Fibroblast of lung (primary cell): ENCODE results near the gene CSK. TPM values are rescaled to one million over a fixed set of nuclear protein-coding genes. Genes with fewer than 3 reads are reported as not detected.
"Not testable (repeated sequence)": the region's sequence is repeated elsewhere in the genome, so short reads cannot be mapped to it uniquely, and the experiment has no call there.

Source experiments
- DNase-seq, 2 donors: peaks; one replicate each; pipeline versions ENCODE4 v3.0.0 to v3.0.0-alpha.2; 2010; ENCODE audit warnings: low read depth in 2 of 2
- H2AFZ ChIP-seq: 2 replicates; pipeline ENCODE4 v1.5.1; 2012; ENCODE audit warnings: low read length, control low read depth, inconsistent platforms
- H3K27ac ChIP-seq: 2 replicates; pipeline ENCODE4 v1.5.1; 2011; ENCODE audit warnings: low read length, control low read depth; ENCODE audit not compliant: insufficient read depth
- H3K27me3 ChIP-seq: 2 replicates; pipeline ENCODE4 v1.5.1; 2011; ENCODE audit warnings: mild to moderate bottlenecking, low read length; ENCODE audit not compliant: control insufficient read depth, insufficient read depth
- H3K36me3 ChIP-seq: 2 replicates; pipeline ENCODE4 v1.5.1; 2011; ENCODE audit warnings: low read length; ENCODE audit not compliant: control insufficient read depth, insufficient read depth
- H3K4me1 ChIP-seq: 2 replicates; pipeline ENCODE4 v1.5.1; 2011; ENCODE audit warnings: low read length; ENCODE audit not compliant: control insufficient read depth, insufficient read depth; ENCODE audit errors: extremely low read depth
- H3K4me2 ChIP-seq: 2 replicates; pipeline ENCODE4 v1.5.1; 2011; ENCODE audit warnings: low read length, control low read depth; ENCODE audit not compliant: insufficient read depth; ENCODE audit errors: extremely low read depth
- H3K4me3 ChIP-seq, 4 experiments: fragments of 200-600 bp in 1 of 4; sonication (generic) in 1 of 4; replicated peaks in 1 of 4; 2 replicates each; pipeline ENCODE4 v1.5.1; 2011 to 2016; ENCODE audit warnings: low read length in 4 of 4, low read depth in 3 of 4, mild to moderate bottlenecking in 3 of 4, control low read depth in 2 of 4, inconsistent platforms in 1 of 4, mixed read lengths in 1 of 4; ENCODE audit not compliant: insufficient read depth in 1 of 4; ENCODE audit errors: control extremely low read depth in 1 of 4
- H3K79me2 ChIP-seq: 2 replicates; pipeline ENCODE4 v1.5.1; 2012; ENCODE audit warnings: mild to moderate bottlenecking, low read length, inconsistent platforms; ENCODE audit not compliant: control insufficient read depth, insufficient read depth
- H3K9ac ChIP-seq: 2 replicates; pipeline ENCODE4 v1.5.1; 2011; ENCODE audit warnings: mild to moderate bottlenecking, low read length, control low read depth; ENCODE audit not compliant: insufficient read depth
- H3K9me3 ChIP-seq: 2 replicates; pipeline ENCODE4 v1.5.1; 2012; ENCODE audit warnings: low read depth, low read length; ENCODE audit not compliant: control insufficient read depth, insufficient read depth
- H4K20me1 ChIP-seq: 2 replicates; pipeline ENCODE4 v1.5.1; 2011; ENCODE audit warnings: low read length; ENCODE audit not compliant: control insufficient read depth, insufficient read depth; ENCODE audit errors: extremely low read depth
- EZH2 ChIP-seq: IDR thresholded peaks from 2 replicates; pipeline ENCODE4 v1.5.1; 2012; ENCODE audit warnings: low read length, control low read depth, mild to moderate bottlenecking; ENCODE audit errors: missing control alignments
- polyA plus RNA-seq, 2 donors: library from polyadenylated mRNA; depleted of rRNA in 1 of 2; stranded (reverse) in 1 of 2; unstranded in 1 of 2; fragments of >200 nt; gene quantifications; 2 replicates each; pipeline ENCODE4 v1.2.1, GENCODE V29; 2011 to 2012; ENCODE audit warnings: missing spikeins in 1 of 2
- total RNA-seq: library from RNA; depleted of rRNA; stranded (reverse); fragments of >200 nt; gene quantifications from 2 replicates; pipeline ENCODE4 v1.2.1, GENCODE V29; 2014
- TF ChIP-seq, protein P1 (sequence below), 2 donors: IDR thresholded peaks in 1 of 2; conservative IDR thresholded peaks in 1 of 2; 1 replicate in 1 of 2; 2 replicates in 1 of 2; pipeline ENCODE4 v1.5.1; 2011 to 2012; ENCODE audit warnings: low read length in 2 of 2, control low read depth in 1 of 2, inconsistent platforms in 1 of 2, low read depth in 1 of 2, mild to moderate bottlenecking in 1 of 2

Gene CSK
- total and polyA plus RNA-seq, 2 donors (not counting 1 experiment from before 2014, with no cell fraction given), result 21.5 to 22.0 TPM

- TF ChIP-seq EZH2, result no peak
- TF ChIP-seq, protein P1, sequence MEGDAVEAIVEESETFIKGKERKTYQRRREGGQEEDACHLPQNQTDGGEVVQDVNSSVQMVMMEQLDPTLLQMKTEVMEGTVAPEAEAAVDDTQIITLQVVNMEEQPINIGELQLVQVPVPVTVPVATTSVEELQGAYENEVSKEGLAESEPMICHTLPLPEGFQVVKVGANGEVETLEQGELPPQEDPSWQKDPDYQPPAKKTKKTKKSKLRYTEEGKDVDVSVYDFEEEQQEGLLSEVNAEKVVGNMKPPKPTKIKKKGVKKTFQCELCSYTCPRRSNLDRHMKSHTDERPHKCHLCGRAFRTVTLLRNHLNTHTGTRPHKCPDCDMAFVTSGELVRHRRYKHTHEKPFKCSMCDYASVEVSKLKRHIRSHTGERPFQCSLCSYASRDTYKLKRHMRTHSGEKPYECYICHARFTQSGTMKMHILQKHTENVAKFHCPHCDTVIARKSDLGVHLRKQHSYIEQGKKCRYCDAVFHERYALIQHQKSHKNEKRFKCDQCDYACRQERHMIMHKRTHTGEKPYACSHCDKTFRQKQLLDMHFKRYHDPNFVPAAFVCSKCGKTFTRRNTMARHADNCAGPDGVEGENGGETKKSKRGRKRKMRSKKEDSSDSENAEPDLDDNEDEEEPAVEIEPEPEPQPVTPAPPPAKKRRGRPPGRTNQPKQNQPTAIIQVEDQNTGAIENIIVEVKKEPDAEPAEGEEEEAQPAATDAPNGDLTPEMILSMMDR (conservative IDR thresholded peaks at IDR 0.05 in 1 of 2, IDR thresholded peaks at IDR 0.05 in 1 of 2; ENCODE audit: low read depth in 1 of 2, low read length in 2 of 2), result no peak
- peaks cover 27% of the 10 kb centered on the region for H3K27me3 ChIP-seq
Observed at GRCh38 chr15:74735305-74735704, 46.6 kb upstream of the CSK start.

DNA sequence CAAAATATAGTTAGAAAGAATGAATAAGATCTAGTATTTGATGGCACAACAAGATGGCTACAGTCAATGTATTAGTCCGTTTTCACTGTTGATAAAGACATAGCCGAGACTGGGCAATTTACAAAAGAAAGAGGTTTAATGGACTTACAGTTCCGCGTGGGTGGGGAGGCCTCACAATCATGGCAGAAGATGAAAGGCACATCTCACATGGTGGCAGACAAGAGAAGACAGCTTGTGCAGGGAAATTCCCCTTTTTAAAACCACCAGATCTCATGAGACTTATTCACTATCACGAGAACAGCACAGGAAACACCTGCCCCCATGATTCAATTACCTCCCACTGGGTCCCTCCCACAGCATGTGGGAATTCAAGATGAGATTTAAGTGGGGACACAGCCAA lies 43.6 kb upstream of the CSK start:
- H3K27me3 ChIP-seq, result peaks cover 17% of the 10 kb centered on the region
- not testable (repeated sequence) for H3K36me3 ChIP-seq, H3K9me3 ChIP-seq, H3K4me1 ChIP-seq, H3K4me3 ChIP-seq, H3K79me2 ChIP-seq, H4K20me1 ChIP-seq, H3K9ac ChIP-seq, DNase-seq, H3K4me2 ChIP-seq, H3K27ac ChIP-seq, H2AFZ ChIP-seq

More at GRCh38 chr15:74735305-74735704, 46.6 kb upstream of the CSK start:
- H3K4me3 ChIP-seq, result no peak overlapping the region
- DNase-seq, result no peak
- no peak overlapping the region for H2AFZ ChIP-seq
- H3K27ac ChIP-seq, result no peak overlapping the region
- H3K4me1 ChIP-seq, result no peaks in the 10 kb centered on the region
- H3K9me3 ChIP-seq, result no peaks in the 10 kb centered on the region
- no peak overlapping the region for H3K4me2 ChIP-seq
- H3K36me3 ChIP-seq, result no peaks in the 10 kb centered on the region
- peaks cover 2% of the 10 kb centered on the region for H4K20me1 ChIP-seq
- no peaks in the 10 kb centered on the region for H3K79me2 ChIP-seq
- no peak overlapping the region for H3K9ac ChIP-seq

- no peak for TF ChIP-seq EZH2
- TF ChIP-seq, protein P1 (conservative IDR thresholded peaks at IDR 0.05 in 1 of 2, IDR thresholded peaks at IDR 0.05 in 1 of 2; ENCODE audit: low read depth in 1 of 2, low read length in 2 of 2), result no peak
- H3K79me2 ChIP-seq, result no peaks in the 10 kb centered on the region
- H4K20me1 ChIP-seq, result peaks cover 2% of the 10 kb centered on the region
Observed at GRCh38 chr15:74742422-74742821, 39.5 kb upstream of the CSK start.

More at GRCh38 chr15:74742422-74742821, 39.5 kb upstream of the CSK start:
- Histone ChIP-seq H2AFZ (no peak overlapping the region), H3K9me3 (no peaks in the 10 kb centered on the region), H3K9ac (no peak overlapping the region), H3K36me3 (no peaks in the 10 kb centered on the region), H3K4me3 (no peak overlapping the region), H3K27ac (no peak overlapping the region), H3K4me2 (no peak overlapping the region), H3K27me3 (peaks cover 3% of the 10 kb centered on the region), H3K4me1 (no peaks in the 10 kb centered on the region)
- no peak for DNase-seq
